Activated naive CD4-positive, alpha-beta T cell treated with Interleukin-2 at 50 U/mL for 16 hours (primary cell): ENCODE data around the gene PSMB7.

Experiments used
- DNase-seq: peaks from one replicate; pipeline ENCODE4 v3.0.0-alpha.2; 2020

Gene PSMB7

GRCh38 chr9:124344291-124345050 lies 70.8 kb downstream of the PSMB7 start:
- DNase-seq = no peak

- no peak for DNase-seq
Observed at GRCh38 chr9:124343533-124344290, 71.5 kb downstream of the PSMB7 start.

GRCh38 chr9:124342776-124343485 lies 72.3 kb downstream of the PSMB7 start:
- DNase-seq = no peak

GRCh38 chr9:124342402-124342775 lies 72.9 kb downstream of the PSMB7 start:
- no peak for DNase-seq

DNA sequence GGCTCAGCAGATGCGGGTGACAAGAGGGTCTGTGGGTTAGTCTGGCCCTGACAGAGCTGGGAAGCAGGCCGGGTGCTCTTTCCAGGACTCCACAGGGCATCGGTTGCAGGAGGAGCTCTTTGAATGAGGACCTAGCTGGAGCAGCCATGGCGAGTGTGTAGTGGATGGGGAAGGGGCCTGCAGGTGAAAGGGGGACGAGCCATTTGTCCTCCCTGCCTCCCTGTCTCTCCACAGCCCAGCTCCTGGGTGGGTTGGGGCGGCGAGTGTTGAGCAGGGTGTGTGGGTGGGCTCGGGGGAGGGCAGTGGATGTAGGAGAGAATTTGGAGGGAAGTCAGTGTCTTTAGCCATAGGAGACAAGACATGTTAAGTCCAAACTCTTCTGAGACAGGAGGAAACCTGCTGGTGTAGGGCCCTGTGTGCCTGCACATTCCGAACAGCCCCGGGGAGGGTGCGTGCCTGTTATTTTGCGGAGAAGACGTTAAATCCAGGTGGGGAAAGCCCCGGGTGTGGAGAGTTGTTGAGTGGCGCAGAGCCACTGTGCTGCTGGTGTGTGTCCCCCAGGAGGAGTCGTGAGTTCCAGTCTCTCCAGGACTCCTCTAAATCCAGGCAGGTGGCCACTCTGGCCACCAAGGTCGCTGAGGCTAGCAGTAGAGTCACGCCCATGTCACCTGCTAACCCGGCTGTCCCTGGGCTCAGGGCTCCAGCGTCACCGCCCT lies 73.6 kb downstream of the PSMB7 start:
- DNase-seq = no peak

DNA sequence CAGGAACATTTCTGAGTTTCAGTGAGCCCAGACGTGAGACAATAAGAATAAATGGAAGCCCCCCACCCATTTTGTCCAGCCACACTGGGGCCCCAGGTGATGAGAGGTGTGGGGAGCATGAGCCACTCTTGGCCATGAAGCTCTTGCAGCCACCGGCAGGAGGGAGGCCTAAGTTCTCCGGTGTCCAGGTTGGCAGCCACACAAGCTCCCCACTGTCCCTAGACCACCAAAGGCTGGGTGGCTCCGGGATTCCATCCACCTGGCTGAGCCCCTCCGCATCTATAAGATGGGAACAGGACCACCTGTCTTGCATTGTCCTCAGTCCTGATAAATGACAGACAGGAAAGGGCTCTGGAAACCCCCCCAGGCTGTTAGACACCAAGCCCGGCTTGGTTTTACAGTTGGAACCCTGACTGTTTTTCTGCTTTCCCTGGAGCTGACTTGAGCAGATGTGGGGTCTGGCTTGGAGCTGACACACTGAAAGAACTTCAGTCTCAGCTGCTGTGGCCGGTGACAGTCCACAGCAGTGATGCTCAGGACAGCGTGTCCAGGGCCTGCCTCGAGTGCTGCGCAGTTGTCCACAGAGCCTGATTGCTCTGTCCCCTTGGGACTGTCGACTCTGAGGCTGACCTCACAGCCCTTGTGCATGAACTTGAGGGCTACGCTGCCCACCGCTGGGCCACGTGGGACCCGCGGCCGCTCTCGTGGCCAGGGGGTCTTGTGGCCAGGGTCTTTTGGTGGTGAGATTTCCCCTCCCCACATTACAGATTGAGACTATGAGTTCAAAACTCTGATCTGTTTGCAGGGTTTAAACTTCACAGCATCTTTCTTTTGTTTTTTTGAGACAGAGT lies 74.8 kb downstream of the PSMB7 start:
- DNase-seq = no peak

GRCh38 chr9:124339603-124340146 lies 75.6 kb downstream of the PSMB7 start:
- no peak for DNase-seq

DNA sequence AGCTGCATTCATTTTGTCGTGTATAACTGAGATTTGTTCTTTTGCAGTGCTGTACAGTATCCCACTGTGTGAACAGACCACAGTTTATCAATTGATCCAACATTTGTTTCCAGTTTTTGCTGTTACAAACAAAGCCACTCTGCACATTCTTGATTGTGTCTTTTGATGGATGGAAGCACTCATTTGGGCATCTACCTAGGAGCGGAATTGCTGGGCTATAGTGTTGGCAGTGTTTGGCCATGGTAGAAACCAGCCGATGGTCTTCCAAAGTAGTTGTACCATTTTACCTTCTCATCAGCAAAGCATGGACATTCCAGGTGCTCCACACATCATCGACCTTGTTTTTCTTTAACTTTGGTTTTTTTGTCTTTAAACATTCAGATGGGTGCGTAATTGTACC lies 77.7 kb downstream of the PSMB7 start:
- no peak for DNase-seq

DNA sequence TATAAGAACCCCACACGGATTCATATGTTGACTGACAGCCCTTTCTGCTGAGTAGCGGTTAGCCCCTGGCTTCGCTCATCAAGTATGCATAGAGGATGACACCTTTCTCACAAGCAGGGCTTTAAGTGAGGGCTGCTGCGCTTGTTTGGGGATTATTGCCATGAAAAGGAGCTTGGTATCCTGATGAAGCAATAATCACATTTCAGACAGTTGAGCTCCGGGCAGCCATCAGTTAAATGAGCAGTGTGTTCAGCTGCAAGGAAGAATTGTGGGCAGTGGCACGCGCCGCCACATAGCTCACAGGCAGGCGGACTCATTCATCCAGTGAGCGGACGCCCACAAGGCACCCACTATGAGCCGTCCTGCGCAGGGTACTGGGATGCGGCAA lies 79.9 kb downstream of the PSMB7 start:
- no peak for DNase-seq

GRCh38 chr9:124334568-124335319 lies 80.5 kb downstream of the PSMB7 start:
- no peak for DNase-seq

GRCh38 chr9:124333203-124333579 lies 82.1 kb downstream of the PSMB7 start:
- no peak for DNase-seq

DNA sequence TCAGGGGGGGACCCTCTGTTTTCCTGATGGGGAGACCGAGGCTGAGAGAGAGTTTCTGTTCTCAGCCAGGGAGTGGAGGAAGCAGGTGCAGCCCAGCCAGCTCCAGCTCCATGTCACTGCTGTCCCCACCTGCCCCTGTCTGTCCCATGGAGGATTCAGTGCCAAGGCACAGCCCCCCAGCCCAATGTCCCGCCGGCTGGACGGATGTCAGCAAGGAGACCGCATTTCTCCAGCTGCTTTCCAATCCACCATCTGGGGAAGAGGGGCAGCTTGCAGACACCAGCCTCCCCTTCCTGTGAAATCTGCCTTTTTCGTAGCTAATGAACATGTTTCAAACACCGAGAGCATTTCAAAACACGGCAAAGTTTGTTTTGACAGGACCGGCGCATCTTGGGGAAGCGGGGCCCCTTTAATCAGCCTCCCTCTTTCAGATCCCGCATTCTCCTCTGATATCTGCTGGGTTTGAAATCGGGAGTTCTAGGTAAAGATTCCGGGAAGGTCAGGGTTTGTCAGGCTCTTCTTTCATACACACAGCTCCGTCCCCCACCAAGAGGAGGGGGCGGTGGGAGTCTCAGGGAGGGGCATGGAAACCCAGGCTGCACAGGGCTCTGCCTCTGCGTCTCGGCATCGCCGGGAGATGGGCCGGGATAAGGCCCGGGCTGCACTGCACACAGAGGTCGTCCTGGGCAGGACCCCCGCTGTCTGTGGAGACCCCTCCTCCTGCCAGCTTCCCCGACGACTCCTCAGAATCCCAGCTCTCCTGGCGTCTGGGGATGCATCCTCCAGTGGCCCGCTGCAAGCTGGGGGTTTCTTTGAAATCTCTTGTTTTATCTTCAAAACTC lies 82.7 kb downstream of the PSMB7 start:
- DNase-seq = no peak

GRCh38 chr9:124331580-124331979 lies 83.7 kb downstream of the PSMB7 start:
- DNase-seq = no peak

DNA sequence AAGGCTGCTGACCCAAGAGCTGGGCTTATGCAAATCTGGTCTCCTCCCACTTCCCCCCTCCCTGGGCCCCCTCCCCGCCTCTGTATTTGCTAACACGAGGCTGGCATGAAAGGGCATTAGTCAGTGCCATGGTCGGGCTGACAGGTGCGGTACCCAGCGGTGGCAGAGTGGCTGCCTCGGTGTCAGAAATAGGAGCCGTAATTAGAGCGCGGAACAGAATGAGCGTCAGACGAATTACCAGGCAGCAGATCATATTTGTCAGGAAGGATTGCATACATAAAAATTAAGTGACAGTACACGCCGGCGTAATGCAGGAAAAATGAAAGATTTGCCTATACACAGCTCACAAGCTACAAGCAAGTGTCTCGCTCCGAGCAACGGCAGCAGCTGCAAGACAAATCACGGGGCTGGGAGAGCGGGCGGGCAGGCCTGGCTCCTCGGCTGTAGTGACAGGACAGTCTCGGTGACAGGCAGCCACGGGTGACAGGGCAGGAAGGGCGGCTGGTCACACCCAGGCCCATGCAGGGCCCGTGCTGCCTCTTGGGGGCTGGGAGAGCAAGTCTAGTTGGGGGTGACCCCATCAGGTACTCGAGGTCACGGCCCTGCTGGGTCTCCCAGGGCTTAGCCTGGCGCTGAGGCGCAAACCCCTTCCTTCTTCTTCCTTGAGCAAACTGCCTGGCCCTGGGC lies 85.1 kb downstream of the PSMB7 start:
- no peak for DNase-seq

GRCh38 chr9:124329206-124329792 lies 85.9 kb downstream of the PSMB7 start:
- DNase-seq = no peak

GRCh38 chr9:124328285-124328684 lies 87.0 kb downstream of the PSMB7 start:
- DNase-seq = no peak

DNA sequence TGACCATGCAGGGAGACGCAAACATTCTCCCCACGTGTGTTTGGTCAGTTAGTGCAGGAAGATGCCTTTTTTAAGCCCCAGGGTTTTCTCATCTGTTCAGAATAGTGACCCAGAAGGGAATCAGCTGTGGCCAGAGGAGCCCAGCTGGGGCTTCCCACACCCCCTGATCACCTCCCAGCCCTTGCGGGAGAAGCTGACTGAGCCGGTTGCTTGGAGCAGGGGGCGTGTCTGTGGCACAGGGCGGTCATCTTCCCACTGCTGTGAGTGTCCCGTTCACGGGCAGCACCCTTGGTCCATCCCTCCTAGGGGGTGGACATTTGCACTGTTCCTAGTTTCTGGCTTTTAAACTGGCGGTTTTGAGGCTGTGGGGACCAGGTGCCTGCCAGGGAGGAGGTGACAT lies 87.8 kb downstream of the PSMB7 start:
- no peak for DNase-seq

DNA sequence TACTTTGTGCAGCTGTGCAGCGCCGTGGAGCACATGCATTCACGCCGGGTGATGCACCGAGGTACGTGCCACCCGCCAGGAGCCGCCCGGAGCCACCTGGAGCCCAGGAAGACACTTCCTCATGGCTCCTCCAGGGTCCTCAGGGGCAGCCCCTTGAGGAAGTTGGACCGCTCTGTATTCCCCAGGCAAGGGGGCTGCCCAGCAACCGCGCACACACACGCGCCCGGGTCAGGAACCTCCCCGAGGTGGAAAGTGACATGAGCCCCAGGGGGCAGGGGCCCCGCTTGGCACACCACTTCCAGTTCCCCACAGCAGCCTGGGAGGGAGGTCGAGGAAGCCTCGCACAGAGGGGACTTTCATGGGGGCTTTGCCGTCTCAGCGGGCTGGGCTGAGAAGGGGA lies 88.9 kb downstream of the PSMB7 start:
- DNase-seq = no peak

DNA sequence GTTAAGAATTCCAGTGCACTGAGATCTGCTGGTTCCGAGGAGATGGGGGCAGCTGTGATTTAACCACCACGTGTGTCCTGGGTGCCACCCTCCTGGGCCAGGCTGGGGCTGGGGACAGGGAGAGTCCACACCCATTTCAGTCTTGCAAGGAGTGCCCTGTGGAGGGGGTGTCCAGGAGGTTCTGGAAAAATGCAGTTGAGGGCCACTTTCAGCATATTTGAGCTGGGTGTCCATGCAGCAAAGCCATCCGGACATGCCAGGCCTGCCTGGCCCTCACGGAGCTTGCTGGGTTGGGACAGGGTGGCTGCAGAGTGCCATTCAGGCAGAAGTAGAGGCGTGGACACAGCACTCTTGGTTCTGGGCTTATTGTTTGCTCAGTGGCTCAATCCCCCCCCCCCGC lies 89.4 kb downstream of the PSMB7 start:
- DNase-seq = no peak
